WTC11 (cell line): Measurements from ENCODE around the gene GPX4. TPM values are rescaled to one million over a fixed set of nuclear protein-coding genes. Genes with fewer than 3 reads are reported as not detected.

Experiments used
- ATAC-seq: fragments of 200-7000 bp; cut with Tn5 transposase; 2 replicates; pipeline ENCODE4 v1.10.0; 2021; ENCODE audit warnings: mild to moderate bottlenecking, moderate library complexity
- CTCF ChIA-PET: fragments of 300-600 bp; sonication (Branson Sonifier 250); formaldehyde crosslinking; loops from one replicate; lab custom pipeline; 2021; ENCODE audit warnings: antibody characterized with exemption; lab: Charles Lee
- POLR2A ChIA-PET: fragments of 350-600 bp; sonication (Branson Sonifier 250); formaldehyde crosslinking; loops from one replicate; lab custom pipeline; 2021; ENCODE audit warnings: antibody characterized with exemption; lab: Charles Lee
- DNase-seq: peaks from one replicate; pipeline ENCODE4 v3.0.0; 2021; ENCODE audit warnings: low spot score
- H3K27ac Mint-ChIP-seq: 2 replicates; pipeline ENCODE4 v1.8.0; 2021; ENCODE audit warnings: mixed read lengths
- H3K27me3 Mint-ChIP-seq: 2 replicates; pipeline ENCODE4 v1.8.0; 2021; ENCODE audit warnings: low read depth, mild to moderate bottlenecking, moderate library complexity, mixed read lengths
- H3K36me3 Mint-ChIP-seq: 2 replicates; pipeline ENCODE4 v1.8.0; 2021; ENCODE audit warnings: mixed read lengths
- H3K4me1 Mint-ChIP-seq: 2 replicates; pipeline ENCODE4 v1.8.0; 2022; ENCODE audit warnings: mixed read lengths
- H3K4me3 Mint-ChIP-seq: 2 replicates; pipeline ENCODE4 v1.8.0; 2021; ENCODE audit warnings: mild to moderate bottlenecking, moderate library complexity, mixed read lengths
- H3K9me3 Mint-ChIP-seq: 2 replicates; pipeline ENCODE4 v1.8.0; 2021; ENCODE audit warnings: mixed read lengths
- ATF1 ChIP-seq: sonication (generic); formaldehyde crosslinking; IDR thresholded peaks from 2 replicates; pipeline ENCODE4 v1.8.1; 2023; ENCODE audit warnings: mild to moderate bottlenecking, moderate library complexity, missing genetic modification reagents
- FOXP1 ChIP-seq: sonication (generic); formaldehyde crosslinking; IDR thresholded peaks from 2 replicates; pipeline ENCODE4 v1.8.0; 2022; ENCODE audit warnings: missing genetic modification reagents, mild to moderate bottlenecking, moderate library complexity, borderline replicate concordance
- GTF2I ChIP-seq: fragments of 250-450 bp; sonication (Bioruptor Pico); conservative IDR thresholded peaks from 2 replicates; pipeline ENCODE4 v1.4.0; 2021; ENCODE audit warnings: mild to moderate bottlenecking
- KAT7 ChIP-seq: sonication (generic); formaldehyde crosslinking; IDR thresholded peaks from 2 replicates; pipeline ENCODE4 v1.8.1; 2023; ENCODE audit warnings: missing genetic modification reagents, mild to moderate bottlenecking, borderline replicate concordance
- MXD4 ChIP-seq: fragments of 250-450 bp; sonication (Bioruptor Pico); IDR thresholded peaks from 2 replicates; pipeline ENCODE4 v1.8.0; 2021; ENCODE audit warnings: mild to moderate bottlenecking, moderate library complexity, borderline replicate concordance
- OVOL2 ChIP-seq: fragments of 250-450 bp; sonication (Bioruptor Pico); IDR thresholded peaks from 2 replicates; pipeline ENCODE4 v1.9.0; 2021; ENCODE audit warnings: mild to moderate bottlenecking, borderline replicate concordance
- SMAD4 ChIP-seq: sonication (generic); formaldehyde crosslinking; IDR thresholded peaks from 2 replicates; pipeline ENCODE4 v1.8.0; 2022; ENCODE audit warnings: mild to moderate bottlenecking, missing genetic modification reagents
- TP53 ChIP-seq: sonication (generic); formaldehyde crosslinking; IDR thresholded peaks from 2 replicates; pipeline ENCODE4 v1.8.1; 2023; ENCODE audit warnings: mild to moderate bottlenecking, missing genetic modification reagents
- ZNF671 ChIP-seq: fragments of 250-450 bp; sonication (Bioruptor Pico); IDR thresholded peaks from 2 replicates; pipeline ENCODE4 v1.8.0; 2021; ENCODE audit warnings: mild to moderate bottlenecking
- total RNA-seq: library from RNA; stranded (reverse); gene quantifications from 3 replicates; pipeline ENCODE4 v1.2.3, GENCODE V29; 2021
- TF ChIP-seq, protein P1 (sequence below): sonication (generic); formaldehyde crosslinking; conservative IDR thresholded peaks from 2 replicates; pipeline ENCODE4 v1.8.1; 2023; ENCODE audit warnings: mild to moderate bottlenecking, low read depth, missing genetic modification reagents, moderate library complexity
- TF ChIP-seq, protein P2 (sequence below): sonication (generic); formaldehyde crosslinking; IDR thresholded peaks from 2 replicates; pipeline ENCODE4 v1.8.0; 2023; ENCODE audit warnings: mild to moderate bottlenecking, missing genetic modification reagents
- TF ChIP-seq, protein P3 (sequence below): fragments of 250-450 bp; sonication (Bioruptor Pico); conservative IDR thresholded peaks from 2 replicates; pipeline ENCODE4 v1.9.0; 2021; ENCODE audit warnings: mild to moderate bottlenecking
- TF ChIP-seq, protein P4 (sequence below): fragments of 200-600 bp; IDR thresholded peaks from 2 replicates; pipeline ENCODE4 v1.8.0; 2022; ENCODE audit warnings: antibody characterized with exemption
- TF ChIP-seq, protein P5 (sequence below): fragments of 250-450 bp; sonication (Bioruptor Pico); IDR thresholded peaks from 2 replicates; pipeline ENCODE4 v2.1.2; 2022; ENCODE audit warnings: mild to moderate bottlenecking, moderate library complexity
- TF ChIP-seq, protein P6 (sequence below): sonication (generic); formaldehyde crosslinking; IDR thresholded peaks from 2 replicates; pipeline ENCODE4 v1.8.0; 2022; ENCODE audit warnings: mild to moderate bottlenecking, missing genetic modification reagents
- TF ChIP-seq, protein P7 (sequence below): sonication (generic); formaldehyde crosslinking; IDR thresholded peaks from 2 replicates; pipeline ENCODE4 v1.8.1; 2023; ENCODE audit warnings: mild to moderate bottlenecking, missing genetic modification reagents, borderline replicate concordance
- TF ChIP-seq, protein P8 (sequence below): sonication (generic); formaldehyde crosslinking; IDR thresholded peaks from 2 replicates; pipeline ENCODE4 v1.8.0; 2022; ENCODE audit warnings: mild to moderate bottlenecking, missing genetic modification reagents

The GPX4 gene
- total RNA-seq, 1 experiment from 2014 or later, result 363 TPM

DNA sequence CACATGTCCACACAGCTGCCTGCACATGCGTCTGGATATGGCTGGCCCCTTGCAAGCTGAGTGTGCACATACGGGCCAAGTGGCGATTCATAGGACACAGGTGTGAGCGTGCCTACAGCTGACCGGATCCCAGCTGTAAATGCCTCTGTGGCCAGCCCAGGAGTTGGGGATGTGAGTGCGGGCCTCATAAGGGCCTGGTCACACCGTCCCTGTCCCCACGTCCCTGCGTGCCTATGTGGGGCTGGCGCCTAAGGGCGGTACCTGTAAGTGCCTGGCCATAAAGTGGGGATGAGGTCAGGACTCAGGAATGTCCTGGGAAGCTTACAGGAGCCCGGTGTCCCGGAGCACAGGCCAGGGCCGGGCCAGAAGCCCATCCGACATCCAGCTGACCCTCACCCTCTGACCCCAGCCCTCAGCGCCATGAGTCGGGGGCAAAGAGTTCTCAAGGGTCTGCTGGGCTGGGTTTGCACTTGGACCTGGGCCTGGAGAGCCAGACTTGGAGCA lies 38.1 kb upstream of the GPX4 start:
- Mint-ChIP-seq H3K36me3 (no peaks in the 10 kb centered on the region), H3K9me3 (no peaks in the 10 kb centered on the region), H3K27me3 (peaks cover 33% of the 10 kb centered on the region)
- no peak for DNase-seq
- no peak for TF ChIP-seq OVOL2 (CRISPR knock-in tag)
- TF ChIP-seq, protein P1, sequence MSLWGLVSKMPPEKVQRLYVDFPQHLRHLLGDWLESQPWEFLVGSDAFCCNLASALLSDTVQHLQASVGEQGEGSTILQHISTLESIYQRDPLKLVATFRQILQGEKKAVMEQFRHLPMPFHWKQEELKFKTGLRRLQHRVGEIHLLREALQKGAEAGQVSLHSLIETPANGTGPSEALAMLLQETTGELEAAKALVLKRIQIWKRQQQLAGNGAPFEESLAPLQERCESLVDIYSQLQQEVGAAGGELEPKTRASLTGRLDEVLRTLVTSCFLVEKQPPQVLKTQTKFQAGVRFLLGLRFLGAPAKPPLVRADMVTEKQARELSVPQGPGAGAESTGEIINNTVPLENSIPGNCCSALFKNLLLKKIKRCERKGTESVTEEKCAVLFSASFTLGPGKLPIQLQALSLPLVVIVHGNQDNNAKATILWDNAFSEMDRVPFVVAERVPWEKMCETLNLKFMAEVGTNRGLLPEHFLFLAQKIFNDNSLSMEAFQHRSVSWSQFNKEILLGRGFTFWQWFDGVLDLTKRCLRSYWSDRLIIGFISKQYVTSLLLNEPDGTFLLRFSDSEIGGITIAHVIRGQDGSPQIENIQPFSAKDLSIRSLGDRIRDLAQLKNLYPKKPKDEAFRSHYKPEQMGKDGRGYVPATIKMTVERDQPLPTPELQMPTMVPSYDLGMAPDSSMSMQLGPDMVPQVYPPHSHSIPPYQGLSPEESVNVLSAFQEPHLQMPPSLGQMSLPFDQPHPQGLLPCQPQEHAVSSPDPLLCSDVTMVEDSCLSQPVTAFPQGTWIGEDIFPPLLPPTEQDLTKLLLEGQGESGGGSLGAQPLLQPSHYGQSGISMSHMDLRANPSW (CRISPR knock-in tag), result no peak
- no peak for TF ChIP-seq MXD4
- no peak for TF ChIP-seq ZNF671 (CRISPR knock-in tag)
- TF ChIP-seq, protein P2, sequence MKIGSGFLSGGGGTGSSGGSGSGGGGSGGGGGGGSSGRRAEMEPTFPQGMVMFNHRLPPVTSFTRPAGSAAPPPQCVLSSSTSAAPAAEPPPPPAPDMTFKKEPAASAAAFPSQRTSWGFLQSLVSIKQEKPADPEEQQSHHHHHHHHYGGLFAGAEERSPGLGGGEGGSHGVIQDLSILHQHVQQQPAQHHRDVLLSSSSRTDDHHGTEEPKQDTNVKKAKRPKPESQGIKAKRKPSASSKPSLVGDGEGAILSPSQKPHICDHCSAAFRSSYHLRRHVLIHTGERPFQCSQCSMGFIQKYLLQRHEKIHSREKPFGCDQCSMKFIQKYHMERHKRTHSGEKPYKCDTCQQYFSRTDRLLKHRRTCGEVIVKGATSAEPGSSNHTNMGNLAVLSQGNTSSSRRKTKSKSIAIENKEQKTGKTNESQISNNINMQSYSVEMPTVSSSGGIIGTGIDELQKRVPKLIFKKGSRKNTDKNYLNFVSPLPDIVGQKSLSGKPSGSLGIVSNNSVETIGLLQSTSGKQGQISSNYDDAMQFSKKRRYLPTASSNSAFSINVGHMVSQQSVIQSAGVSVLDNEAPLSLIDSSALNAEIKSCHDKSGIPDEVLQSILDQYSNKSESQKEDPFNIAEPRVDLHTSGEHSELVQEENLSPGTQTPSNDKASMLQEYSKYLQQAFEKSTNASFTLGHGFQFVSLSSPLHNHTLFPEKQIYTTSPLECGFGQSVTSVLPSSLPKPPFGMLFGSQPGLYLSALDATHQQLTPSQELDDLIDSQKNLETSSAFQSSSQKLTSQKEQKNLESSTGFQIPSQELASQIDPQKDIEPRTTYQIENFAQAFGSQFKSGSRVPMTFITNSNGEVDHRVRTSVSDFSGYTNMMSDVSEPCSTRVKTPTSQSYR (CRISPR knock-in tag), result no peak
- no peak for TF ChIP-seq FOXP1
- TF ChIP-seq, protein P3, sequence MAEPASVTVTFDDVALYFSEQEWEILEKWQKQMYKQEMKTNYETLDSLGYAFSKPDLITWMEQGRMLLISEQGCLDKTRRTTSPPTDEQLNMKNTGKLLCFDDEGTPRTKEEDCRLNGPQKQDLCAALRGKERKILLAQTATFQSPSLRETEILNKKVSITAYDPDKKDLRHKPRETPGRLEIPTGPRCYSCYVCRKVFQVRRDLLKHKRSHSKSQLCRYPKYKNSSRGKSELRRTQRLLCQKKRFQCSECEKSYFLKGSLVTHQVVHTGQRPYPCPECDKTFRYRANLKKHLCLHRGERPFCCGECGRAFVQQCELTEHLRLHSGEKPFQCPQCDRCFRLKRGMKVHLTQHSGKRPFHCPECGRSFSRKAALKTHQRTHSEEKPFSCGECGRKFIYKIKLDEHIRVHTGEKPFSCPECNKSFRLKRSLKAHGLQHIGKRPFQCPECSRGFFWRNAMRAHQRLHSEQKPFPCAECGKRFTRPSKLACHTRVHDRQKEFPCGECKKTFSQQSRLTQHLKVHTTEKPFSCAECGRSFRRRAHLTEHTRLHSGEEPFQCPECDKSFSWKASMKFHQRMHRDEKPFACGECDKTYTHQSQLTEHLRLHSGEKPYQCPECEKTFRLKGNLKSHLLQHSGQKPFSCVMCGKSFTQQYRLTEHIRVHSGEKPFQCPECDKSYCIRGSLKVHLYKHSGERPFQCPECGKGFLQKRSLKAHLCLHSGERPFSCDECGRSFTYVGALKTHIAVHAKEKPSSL (CRISPR knock-in tag), result no peak
- TF ChIP-seq, protein P4, sequence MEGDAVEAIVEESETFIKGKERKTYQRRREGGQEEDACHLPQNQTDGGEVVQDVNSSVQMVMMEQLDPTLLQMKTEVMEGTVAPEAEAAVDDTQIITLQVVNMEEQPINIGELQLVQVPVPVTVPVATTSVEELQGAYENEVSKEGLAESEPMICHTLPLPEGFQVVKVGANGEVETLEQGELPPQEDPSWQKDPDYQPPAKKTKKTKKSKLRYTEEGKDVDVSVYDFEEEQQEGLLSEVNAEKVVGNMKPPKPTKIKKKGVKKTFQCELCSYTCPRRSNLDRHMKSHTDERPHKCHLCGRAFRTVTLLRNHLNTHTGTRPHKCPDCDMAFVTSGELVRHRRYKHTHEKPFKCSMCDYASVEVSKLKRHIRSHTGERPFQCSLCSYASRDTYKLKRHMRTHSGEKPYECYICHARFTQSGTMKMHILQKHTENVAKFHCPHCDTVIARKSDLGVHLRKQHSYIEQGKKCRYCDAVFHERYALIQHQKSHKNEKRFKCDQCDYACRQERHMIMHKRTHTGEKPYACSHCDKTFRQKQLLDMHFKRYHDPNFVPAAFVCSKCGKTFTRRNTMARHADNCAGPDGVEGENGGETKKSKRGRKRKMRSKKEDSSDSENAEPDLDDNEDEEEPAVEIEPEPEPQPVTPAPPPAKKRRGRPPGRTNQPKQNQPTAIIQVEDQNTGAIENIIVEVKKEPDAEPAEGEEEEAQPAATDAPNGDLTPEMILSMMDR, result no peak
- TF ChIP-seq, protein P5, sequence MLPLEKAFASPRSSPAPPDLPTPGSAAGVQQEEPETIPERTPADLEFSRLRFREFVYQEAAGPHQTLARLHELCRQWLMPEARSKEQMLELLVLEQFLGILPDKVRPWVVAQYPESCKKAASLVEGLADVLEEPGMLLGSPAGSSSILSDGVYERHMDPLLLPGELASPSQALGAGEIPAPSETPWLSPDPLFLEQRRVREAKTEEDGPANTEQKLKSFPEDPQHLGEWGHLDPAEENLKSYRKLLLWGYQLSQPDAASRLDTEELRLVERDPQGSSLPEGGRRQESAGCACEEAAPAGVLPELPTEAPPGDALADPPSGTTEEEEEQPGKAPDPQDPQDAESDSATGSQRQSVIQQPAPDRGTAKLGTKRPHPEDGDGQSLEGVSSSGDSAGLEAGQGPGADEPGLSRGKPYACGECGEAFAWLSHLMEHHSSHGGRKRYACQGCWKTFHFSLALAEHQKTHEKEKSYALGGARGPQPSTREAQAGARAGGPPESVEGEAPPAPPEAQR (CRISPR knock-in tag), result no peak
- TF ChIP-seq, protein P6, sequence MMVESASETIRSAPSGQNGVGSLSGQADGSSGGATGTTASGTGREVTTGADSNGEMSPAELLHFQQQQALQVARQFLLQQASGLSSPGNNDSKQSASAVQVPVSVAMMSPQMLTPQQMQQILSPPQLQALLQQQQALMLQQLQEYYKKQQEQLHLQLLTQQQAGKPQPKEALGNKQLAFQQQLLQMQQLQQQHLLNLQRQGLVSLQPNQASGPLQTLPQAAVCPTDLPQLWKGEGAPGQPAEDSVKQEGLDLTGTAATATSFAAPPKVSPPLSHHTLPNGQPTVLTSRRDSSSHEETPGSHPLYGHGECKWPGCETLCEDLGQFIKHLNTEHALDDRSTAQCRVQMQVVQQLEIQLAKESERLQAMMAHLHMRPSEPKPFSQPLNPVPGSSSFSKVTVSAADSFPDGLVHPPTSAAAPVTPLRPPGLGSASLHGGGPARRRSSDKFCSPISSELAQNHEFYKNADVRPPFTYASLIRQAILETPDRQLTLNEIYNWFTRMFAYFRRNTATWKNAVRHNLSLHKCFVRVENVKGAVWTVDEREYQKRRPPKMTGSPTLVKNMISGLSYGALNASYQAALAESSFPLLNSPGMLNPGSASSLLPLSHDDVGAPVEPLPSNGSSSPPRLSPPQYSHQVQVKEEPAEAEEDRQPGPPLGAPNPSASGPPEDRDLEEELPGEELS (CRISPR knock-in tag), result no peak
- TF ChIP-seq, protein P7, sequence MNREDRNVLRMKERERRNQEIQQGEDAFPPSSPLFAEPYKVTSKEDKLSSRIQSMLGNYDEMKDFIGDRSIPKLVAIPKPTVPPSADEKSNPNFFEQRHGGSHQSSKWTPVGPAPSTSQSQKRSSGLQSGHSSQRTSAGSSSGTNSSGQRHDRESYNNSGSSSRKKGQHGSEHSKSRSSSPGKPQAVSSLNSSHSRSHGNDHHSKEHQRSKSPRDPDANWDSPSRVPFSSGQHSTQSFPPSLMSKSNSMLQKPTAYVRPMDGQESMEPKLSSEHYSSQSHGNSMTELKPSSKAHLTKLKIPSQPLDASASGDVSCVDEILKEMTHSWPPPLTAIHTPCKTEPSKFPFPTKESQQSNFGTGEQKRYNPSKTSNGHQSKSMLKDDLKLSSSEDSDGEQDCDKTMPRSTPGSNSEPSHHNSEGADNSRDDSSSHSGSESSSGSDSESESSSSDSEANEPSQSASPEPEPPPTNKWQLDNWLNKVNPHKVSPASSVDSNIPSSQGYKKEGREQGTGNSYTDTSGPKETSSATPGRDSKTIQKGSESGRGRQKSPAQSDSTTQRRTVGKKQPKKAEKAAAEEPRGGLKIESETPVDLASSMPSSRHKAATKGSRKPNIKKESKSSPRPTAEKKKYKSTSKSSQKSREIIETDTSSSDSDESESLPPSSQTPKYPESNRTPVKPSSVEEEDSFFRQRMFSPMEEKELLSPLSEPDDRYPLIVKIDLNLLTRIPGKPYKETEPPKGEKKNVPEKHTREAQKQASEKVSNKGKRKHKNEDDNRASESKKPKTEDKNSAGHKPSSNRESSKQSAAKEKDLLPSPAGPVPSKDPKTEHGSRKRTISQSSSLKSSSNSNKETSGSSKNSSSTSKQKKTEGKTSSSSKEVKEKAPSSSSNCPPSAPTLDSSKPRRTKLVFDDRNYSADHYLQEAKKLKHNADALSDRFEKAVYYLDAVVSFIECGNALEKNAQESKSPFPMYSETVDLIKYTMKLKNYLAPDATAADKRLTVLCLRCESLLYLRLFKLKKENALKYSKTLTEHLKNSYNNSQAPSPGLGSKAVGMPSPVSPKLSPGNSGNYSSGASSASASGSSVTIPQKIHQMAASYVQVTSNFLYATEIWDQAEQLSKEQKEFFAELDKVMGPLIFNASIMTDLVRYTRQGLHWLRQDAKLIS (CRISPR knock-in tag), result no peak
- no peak for TF ChIP-seq TP53 (CRISPR knock-in tag)
- no peak for TF ChIP-seq KAT7 (CRISPR knock-in tag)
- TF ChIP-seq, protein P8, sequence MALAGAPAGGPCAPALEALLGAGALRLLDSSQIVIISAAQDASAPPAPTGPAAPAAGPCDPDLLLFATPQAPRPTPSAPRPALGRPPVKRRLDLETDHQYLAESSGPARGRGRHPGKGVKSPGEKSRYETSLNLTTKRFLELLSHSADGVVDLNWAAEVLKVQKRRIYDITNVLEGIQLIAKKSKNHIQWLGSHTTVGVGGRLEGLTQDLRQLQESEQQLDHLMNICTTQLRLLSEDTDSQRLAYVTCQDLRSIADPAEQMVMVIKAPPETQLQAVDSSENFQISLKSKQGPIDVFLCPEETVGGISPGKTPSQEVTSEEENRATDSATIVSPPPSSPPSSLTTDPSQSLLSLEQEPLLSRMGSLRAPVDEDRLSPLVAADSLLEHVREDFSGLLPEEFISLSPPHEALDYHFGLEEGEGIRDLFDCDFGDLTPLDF (CRISPR knock-in tag), result no peak
- no peak for TF ChIP-seq GTF2I (CRISPR knock-in tag)
- TF ChIP-seq ATF1 (CRISPR knock-in tag), result no peak
- no peak for TF ChIP-seq SMAD4 (CRISPR knock-in tag)
- TF ChIP-seq, all 79 proteins: peak for 0
- ChIA-PET CTCF (interaction anchor here (1.1 to 7.5 kb wide), 14 partner anchors 9 to 201 kb away, joined by 5 to 109 read pairs (median 14); partner anchors contain the start of genes ABCA7, CNN2 and GPX4), POLR2A (interaction anchor here (1.2 to 3.0 kb wide), 4 partner anchors 17 to 36 kb away, joined by 3 to 14 read pairs (median 6); partner anchors contain the start of gene ABCA7)
- Mint-ChIP-seq H3K27ac (no peak overlapping the region), H3K4me3 (peak overlapping the region; percentile 65), H3K4me1 (peaks cover 17% of the 10 kb centered on the region)
- no peak for ATAC-seq
